GM20431 (cell line): ENCODE measurements around the gene CTNND2.

Source experiments
- in situ Hi-C: fragments of 300-500 bp; cut with MseI, MboI; formaldehyde crosslinking; loops from one replicate; pipeline ENCODE4 v1.15.0; 2020; ENCODE audit warnings: low sequenced_read_pairs; ENCODE audit not compliant: unreplicated experiment

Gene CTNND2

GRCh38 chr5:11293523-11293922, 610.7 kb downstream of the CTNND2 start:
- in situ Hi-C loops: no loop called here

DNA sequence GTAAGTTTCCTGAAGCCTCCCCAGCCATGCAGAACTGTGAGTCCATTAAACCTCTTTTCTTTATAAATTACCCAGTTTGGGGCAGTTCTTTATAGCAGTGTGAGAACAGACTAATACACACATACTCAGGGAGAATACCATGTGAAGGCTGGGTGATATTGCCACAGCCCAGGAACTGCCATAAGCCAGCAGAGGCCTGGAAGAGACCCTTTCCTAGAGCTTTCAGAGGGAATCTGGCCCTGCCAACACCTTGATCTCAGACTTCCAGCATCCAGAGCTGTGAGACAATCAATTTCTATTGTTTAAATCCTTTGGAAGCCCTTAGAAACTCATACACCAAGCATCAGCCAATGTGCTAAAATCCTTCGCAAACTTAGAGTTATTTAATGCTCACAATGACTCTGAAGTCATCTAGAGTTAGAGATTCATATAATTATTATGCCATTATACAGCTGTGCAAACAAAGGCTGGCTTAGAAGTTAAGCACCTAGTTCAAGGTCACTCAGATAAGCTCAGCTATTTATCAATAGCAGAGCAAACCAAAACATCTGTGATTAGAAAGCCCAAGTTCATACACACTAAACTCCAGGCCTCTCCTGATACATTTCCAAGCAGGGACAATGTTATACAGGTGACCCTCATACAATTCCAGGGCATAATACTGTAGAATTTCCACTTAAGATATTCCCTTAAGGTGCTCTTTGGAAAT, 611.4 kb downstream of the CTNND2 start:
- in situ Hi-C loops: no loop called here

DNA sequence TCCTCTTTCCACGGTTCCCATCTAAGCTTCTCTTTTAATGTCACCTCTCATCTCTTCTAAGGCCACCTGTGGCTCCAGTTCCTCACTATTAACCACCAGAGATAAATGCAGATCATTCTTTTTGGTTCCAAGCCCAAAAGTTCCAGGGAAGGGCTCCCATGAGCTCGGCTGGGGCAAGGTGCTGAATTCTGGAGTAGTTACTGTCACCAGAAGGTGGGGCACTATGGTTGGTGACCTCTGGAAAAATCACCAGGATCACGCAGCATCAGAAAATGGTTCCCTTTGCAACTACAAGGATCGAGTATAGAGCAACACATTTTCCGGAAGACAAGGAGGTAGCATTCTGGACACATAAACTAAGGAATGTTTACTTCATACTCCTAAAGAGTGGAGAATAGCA, 614.5 kb downstream of the CTNND2 start:
- in situ Hi-C loops: no loop called here

- in situ Hi-C loops: no loop called here
These were observed 615.0 kb downstream of the CTNND2 start for GRCh38 chr5:11289208-11289607.

DNA sequence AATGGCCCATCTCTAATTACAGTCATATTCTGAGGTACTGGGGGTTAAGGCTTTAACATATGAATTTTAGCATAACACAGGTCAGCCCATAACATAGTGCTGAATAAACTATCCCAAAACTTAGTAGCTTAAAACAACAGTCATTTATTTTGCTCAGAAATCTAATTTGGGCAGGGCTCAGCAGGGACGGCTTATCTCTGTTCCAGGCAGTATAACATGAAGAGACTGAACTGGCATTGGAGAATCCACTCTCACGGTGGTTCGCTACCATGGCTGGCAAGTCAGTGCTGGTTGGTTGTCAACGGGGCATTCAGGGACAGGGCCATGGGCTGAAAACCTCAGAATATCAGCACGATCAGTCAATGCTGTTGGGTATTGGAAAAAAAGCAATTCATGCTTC, 622.4 kb downstream of the CTNND2 start:
- in situ Hi-C loops: no loop called here

- in situ Hi-C loops: no loop called here
These were observed 626.9 kb downstream of the CTNND2 start for GRCh38 chr5:11277323-11277722.

GRCh38 chr5:11273180-11273903, 630.9 kb downstream of the CTNND2 start:
- in situ Hi-C loops: no loop called here

DNA sequence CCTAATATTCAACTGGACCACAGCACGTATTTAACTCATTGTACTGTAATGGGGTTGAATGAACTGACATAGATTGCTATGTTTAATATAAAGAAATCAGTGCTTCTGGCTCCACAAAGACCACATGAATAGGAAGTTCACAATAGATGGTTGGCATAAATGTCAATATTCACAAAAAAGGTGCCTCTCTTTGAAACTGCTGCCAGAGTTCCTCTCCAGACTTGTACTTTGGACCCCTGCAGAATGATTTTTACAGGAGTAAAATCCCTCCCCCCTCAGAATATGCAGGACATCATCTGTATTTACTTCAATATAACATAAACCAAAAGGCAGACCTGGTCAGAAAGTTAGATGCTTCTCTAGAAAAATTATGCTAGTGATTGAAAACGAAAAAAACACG, 634.7 kb downstream of the CTNND2 start:
- in situ Hi-C loops: no loop called here

DNA sequence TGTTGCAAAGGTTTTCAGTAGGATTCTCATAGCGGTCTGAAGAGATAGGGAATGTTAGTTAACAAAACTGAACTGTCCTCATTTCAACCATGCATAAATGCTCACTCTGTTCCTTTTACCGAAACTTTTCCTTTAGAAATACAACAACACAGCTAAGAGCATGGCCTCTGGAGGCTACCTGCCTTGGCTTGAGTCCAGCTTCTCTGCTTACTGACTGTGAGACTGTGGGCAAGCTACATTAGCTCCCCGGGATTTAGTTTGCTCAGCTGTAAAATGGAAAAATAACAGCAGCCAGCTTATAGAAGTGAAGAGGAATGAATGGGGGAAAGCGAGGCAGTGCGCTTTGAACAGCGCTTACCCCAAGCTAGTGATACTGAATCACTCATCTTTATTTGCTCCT, 635.4 kb downstream of the CTNND2 start:
- in situ Hi-C loops: no loop called here

DNA sequence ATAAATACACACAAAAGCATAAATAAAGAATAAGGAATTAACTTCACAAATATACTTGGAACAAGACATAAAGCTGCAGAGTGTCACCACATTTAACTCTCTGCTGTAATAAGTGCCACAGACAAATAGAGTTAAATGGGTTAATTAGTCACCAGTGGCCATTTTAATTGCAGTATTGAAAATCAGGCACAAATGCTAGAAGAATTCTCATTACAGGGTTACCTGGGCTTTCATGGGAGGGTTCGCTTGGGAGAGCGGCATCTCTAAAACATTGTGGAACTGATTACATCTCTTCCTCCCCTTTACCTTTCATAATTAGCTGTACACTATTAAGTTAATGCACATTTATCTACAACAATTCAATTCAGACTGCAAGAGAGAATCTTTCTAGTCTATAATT, 637.9 kb downstream of the CTNND2 start:
- in situ Hi-C loops: no loop called here

- in situ Hi-C loops: no loop called here
These were observed 643.0 kb downstream of the CTNND2 start for GRCh38 chr5:11261241-11261640.

DNA sequence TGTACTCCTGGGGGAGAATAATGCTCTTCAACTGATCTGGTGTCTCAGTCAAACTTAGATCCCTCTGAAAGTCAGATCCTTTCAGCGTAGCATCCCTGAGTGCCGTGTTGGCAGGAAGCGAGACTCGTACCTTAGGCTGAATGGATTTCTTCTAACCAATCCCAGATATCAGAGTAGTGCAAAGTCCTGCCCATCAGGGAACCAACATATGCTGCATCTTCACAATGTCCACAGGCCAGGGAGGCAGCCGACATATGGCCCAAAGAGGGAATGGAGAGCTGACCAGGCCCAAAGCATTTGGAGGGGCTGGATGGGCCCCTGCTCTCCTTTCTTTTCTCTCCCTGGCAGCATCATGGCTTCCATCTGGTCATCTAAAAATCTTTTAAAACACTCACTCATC, 646.2 kb downstream of the CTNND2 start:
- in situ Hi-C loops: no loop called here

DNA sequence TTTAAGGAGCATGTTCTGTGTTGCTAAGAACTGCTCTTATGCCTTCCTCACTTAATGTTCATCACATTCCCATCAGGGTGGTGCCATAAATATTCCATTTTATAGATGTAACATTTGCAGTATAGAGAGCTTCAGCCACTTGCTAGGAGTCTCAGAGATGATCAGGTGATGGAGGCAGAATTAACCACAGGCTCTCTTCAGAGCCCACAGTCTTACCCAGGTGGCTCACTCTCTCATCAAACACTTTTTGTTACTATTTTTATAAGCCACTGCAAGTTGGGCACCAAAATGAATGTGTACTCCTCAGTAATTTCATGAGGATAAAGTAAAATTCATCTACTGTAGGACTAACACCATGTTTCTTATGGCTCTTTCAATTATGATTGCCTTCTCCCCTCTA, 651.7 kb downstream of the CTNND2 start:
- in situ Hi-C loops: no loop called here

- in situ Hi-C loops: no loop called here
These were observed 652.2 kb downstream of the CTNND2 start for GRCh38 chr5:11252075-11252474.

- in situ Hi-C loops: no loop called here
These were observed 653.0 kb downstream of the CTNND2 start for GRCh38 chr5:11251247-11251646.

DNA sequence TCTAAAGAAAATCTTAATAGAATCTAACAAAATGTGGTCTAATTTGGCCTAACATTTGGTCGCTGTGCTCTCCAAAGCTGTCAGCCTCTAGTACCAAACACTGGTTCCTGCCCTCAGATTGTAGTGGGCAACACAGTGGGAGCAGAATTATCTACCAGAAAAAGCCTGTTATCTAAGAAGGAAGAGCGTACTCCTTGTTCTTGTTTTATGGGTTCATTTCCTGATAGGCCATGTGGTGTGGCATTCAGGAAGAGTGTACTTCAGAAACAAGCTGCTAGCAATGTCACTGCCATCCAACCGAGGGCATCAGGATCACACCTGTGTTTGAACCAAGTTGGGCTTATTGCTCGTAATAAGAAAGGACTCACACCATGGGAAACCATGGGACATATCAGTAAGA, 655.3 kb downstream of the CTNND2 start:
- in situ Hi-C loops: no loop called here

DNA sequence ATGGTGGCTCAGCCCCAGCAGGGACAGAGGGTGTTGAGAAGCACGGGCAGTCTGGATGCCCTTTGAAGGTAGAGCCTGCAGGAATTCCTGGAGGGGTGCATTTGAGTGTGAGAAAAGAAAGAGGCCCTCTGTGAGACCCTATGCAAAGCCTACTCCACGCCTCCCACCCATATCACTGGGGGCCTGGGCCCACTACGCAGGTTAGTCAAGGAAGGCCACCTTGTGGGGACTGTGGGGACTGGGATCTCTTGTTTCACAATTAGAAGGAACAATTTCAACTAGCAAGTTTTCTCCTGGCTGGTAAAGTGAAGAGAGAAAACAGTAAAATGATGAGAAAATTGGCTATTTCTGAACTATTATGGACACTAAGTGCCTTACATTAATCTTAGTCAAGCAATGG, 657.0 kb downstream of the CTNND2 start:
- in situ Hi-C loops: no loop called here

- in situ Hi-C loops: no loop called here
These were observed 663.7 kb downstream of the CTNND2 start for GRCh38 chr5:11240293-11241190.

DNA sequence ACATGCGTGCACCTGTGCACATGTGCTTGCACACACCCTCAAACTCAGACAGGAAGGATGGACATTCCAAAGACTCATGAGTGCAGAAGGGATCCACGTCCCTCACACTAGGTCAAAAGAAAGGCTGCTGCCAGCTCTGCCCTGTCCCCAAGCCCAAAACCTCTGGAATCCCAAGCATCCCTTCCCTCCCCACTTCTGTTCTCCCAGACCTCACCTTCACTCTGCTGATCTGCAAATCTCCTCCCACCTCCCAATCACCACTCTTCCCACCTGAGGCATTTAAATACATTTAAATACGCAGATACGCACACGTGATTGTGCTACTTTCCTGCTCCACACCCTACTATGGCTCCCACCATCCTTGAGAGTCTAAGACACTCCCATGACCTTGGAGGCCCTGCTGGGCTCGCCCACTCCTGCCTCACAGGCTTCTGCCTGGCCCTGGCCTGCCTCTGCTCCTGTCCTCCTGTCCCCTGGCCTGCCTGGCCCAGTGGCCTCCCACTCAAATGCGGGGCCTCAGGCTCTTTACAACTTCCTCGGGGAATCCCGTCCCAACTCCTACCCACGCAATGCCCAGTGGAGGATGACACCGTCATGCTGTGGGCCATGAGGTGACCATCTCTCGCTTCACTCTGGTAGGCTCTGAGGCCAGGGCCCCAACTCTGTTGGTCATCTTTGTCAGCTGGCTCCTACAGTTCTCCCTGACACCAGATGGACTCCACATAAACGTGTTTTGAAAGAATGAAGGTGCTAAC, 664.8 kb downstream of the CTNND2 start:
- in situ Hi-C loops: no loop called here

- in situ Hi-C loops: no loop called here
These were observed 669.7 kb downstream of the CTNND2 start for GRCh38 chr5:11234501-11234911.
